NCI-H226 (cell line): ENCODE measurements around the gene TSEN15.

ENCODE experiments used
- DNase-seq: peaks from one replicate; pipeline ENCODE4 v3.0.0-alpha.2; 2015

The TSEN15 gene

GRCh38 chr1:184110272-184111204 is 59.0 kb downstream of the TSEN15 start:
- DNase-seq, result no peak

- DNase-seq, result no peak
Measured at GRCh38 chr1:184112176-184112948, 60.8 kb downstream of the TSEN15 start.

GRCh38 chr1:184113251-184113650 is 61.7 kb downstream of the TSEN15 start:
- no peak for DNase-seq

- DNase-seq, result no peak
Measured at GRCh38 chr1:184114818-184115398, 63.4 kb downstream of the TSEN15 start.

- no peak for DNase-seq
Measured at GRCh38 chr1:184116287-184116686, 64.8 kb downstream of the TSEN15 start.

- peak; percentile 98 for DNase-seq
Measured at GRCh38 chr1:184118046-184118445, 66.5 kb downstream of the TSEN15 start.
